Measurements from ENCODE around the gene ZBED2. TPM values are rescaled to one million over a fixed set of nuclear protein-coding genes. Genes with fewer than 3 reads are reported as not detected.
"Not testable (repeated sequence)": the region's sequence is repeated elsewhere in the genome, so short reads cannot be mapped to it uniquely, and the experiment has no call there.

Gene ZBED2
- under 1 TPM in 3 of 12 donors, not detected in 9; 0.16 to 0.50 (median 0.17) TPM for polyA plus RNA-seq (ENCODE audit: insufficient read length in 12 of 12)
- long read RNA-seq, donor 1: 0 reads
- long read RNA-seq, donor 2: 0 reads
- long read RNA-seq, donor 3: 0 reads
- long read RNA-seq, donor 4: 0 reads
- long read RNA-seq, donor 5: 0 reads
- long read RNA-seq, donor 6: 0 reads
- long read RNA-seq, donor 7: 0 reads
- long read RNA-seq, donor 8: 0 reads
- long read RNA-seq, donor 9: 0 reads
- long read RNA-seq, donor 10: 0 reads
- long read RNA-seq, donor 11: 0 reads

GRCh38 chr3:111595232-111595631 lies at the start of gene ZBED2:
ZBED2 (minus strand) TSS chr3:111595346; CDS start chr3:111594201, 1,145 bp downstream.
- no peak for DNase-seq

- no peak for DNase-seq
Measured at GRCh38 chr3:111639316-111639715, 44.2 kb upstream of the ZBED2 start.

- DNase-seq: no peak
Measured at GRCh38 chr3:111636366-111636885, 41.3 kb upstream of the ZBED2 start.

GRCh38 chr3:111635403-111635802 lies 40.3 kb upstream of the ZBED2 start:
- DNase-seq: no peak

GRCh38 chr3:111630638-111631037 lies 35.5 kb upstream of the ZBED2 start:
- not testable (repeated sequence) for DNase-seq

- DNase-seq: not testable (repeated sequence)
Measured at GRCh38 chr3:111629018-111629417, 33.9 kb upstream of the ZBED2 start.

GRCh38 chr3:111627092-111627491 lies 31.9 kb upstream of the ZBED2 start:
- DNase-seq: no peak

- no peak for DNase-seq
Measured at GRCh38 chr3:111621535-111621934, 26.4 kb upstream of the ZBED2 start.

- no peak for DNase-seq
Measured at GRCh38 chr3:111619833-111620232, 24.7 kb upstream of the ZBED2 start.

GRCh38 chr3:111618945-111619344 lies 23.8 kb upstream of the ZBED2 start:
- DNase-seq: no peak

- no peak for DNase-seq
Measured at GRCh38 chr3:111617912-111618601, 22.9 kb upstream of the ZBED2 start.

- no peak for DNase-seq
Measured at GRCh38 chr3:111617406-111617805, 22.3 kb upstream of the ZBED2 start.

- no peak for DNase-seq
Measured at GRCh38 chr3:111616417-111617105, 21.4 kb upstream of the ZBED2 start.

- no peak for DNase-seq
Measured at GRCh38 chr3:111615880-111616279, 20.7 kb upstream of the ZBED2 start.

- DNase-seq: no peak
Measured at GRCh38 chr3:111613294-111613693, 18.1 kb upstream of the ZBED2 start.

- no peak for DNase-seq
Measured at GRCh38 chr3:111610612-111611054, 15.5 kb upstream of the ZBED2 start.

GRCh38 chr3:111610189-111610588 lies 15.0 kb upstream of the ZBED2 start:
- no peak for DNase-seq

- no peak for DNase-seq
Measured at GRCh38 chr3:111609700-111610099, 14.6 kb upstream of the ZBED2 start.

GRCh38 chr3:111608383-111608782 lies 13.2 kb upstream of the ZBED2 start:
- no peak for DNase-seq

- no peak for DNase-seq
Measured at GRCh38 chr3:111607240-111607920, 12.2 kb upstream of the ZBED2 start.

- DNase-seq: no peak
Measured at GRCh38 chr3:111605493-111605892, 10.3 kb upstream of the ZBED2 start.

- no peak for DNase-seq
Measured at GRCh38 chr3:111605018-111605417, 9.9 kb upstream of the ZBED2 start.

All from muscle of arm (tissue), 14 donors.